GM18870 (cell line): ENCODE results near the gene HCAR2.
"Not testable (repeated sequence)": the region's sequence is repeated elsewhere in the genome, so short reads cannot be mapped to it uniquely, and the experiment has no call there.

Source experiments
- ATAC-seq: cut with Tn5 transposase; IDR thresholded peaks from one replicate; pipeline ENCODE4 v1.9.1; 2021; ENCODE audit warnings: moderate library complexity; ENCODE audit not compliant: unreplicated experiment

HCAR2 gene

GRCh38 chr12:122716658-122717057 is 13.5 kb upstream of the HCAR2 start, which contains the start of gene HCAR3:
TSS of gene HCAR3 (minus strand) at chr12:122716811. CDS start at chr12:122716737, 74 bp downstream.
- not testable (repeated sequence) for ATAC-seq

- not testable (repeated sequence) for ATAC-seq
These were observed 12.1 kb upstream of the HCAR2 start for GRCh38 chr12:122715211-122715610.

DNA sequence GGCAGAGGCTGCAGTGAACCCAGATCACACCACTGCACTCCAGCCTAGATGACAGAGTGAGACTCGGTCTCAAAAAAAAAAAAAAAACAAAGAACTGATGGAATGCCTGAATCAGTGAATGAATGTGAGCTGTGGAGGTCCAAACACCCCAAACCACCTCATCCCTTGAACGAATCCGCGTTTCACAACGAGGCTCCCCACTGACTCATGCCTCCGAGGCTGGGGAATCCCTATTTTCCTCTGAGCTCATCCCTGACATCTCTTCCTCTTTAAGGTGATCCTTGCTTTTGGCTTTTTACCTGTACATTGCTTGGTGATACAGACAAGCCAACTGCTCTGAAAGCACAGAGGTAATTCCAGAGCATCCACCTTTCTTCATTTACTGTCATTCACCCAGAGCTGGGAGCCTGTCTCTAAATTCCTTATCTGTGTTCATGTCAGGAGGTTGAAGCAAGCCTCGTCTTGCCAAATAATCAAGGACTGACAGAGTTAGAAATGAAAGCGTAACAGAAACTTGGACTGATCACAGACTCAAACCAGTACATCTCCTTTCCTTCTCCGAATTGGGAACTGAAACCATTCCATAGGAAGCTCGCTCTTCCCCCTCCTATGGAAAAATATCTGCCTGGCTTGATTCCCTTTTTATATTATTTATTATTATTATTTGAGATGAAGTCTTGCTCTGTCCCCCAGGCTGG is 10.5 kb upstream of the HCAR2 start:
- not testable (repeated sequence) for ATAC-seq

DNA sequence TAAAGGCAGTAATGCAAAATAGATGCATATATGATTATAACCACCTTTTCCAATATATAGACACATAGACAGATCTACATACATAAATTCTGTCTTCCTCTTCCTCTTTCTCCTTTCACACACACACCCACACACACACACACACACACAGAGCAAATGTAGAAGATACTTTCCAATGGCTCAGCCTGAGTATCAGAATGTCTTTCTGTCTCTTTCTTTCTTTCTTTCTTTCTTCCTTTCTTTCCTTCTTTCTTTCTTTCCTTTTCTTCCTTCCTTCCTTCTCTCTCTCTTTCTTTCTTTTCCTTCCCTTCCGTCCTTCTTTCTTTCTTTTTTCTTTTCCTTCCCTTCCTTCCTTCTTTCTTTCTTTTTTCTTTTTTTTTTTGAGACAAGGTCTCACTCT is 8.1 kb upstream of the HCAR2 start:
- not testable (repeated sequence) for ATAC-seq

GRCh38 chr12:122710341-122710740 is 7.2 kb upstream of the HCAR2 start:
- ATAC-seq: not testable (repeated sequence)

- not testable (repeated sequence) for ATAC-seq
These were observed 6.1 kb upstream of the HCAR2 start for GRCh38 chr12:122709287-122709686.

GRCh38 chr12:122703841-122704240 is 684 bp upstream of the HCAR2 start:
- ATAC-seq: not testable (repeated sequence)

GRCh38 chr12:122701481-122701880 is 1.7 kb downstream of the HCAR2 start:
- not testable (repeated sequence) for ATAC-seq

DNA sequence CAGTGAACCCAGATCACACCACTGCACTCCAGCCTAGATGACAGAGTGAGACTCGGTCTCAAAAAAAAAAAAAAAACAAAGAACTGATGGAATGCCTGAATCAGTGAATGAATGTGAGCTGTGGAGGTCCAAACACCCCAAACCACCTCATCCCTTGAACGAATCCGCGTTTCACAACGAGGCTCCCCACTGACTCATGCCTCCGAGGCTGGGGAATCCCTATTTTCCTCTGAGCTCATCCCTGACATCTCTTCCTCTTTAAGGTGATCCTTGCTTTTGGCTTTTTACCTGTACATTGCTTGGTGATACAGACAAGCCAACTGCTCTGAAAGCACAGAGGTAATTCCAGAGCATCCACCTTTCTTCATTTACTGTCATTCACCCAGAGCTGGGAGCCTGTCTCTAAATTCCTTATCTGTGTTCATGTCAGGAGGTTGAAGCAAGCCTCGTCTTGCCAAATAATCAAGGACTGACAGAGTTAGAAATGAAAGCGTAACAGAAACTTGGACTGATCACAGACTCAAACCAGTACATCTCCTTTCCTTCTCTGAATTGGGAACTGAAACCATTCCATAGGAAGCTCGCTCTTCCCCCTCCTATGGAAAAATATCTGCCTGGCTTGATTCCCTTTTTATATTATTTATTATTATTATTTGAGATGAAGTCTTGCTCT is 3.0 kb downstream of the HCAR2 start:
- not testable (repeated sequence) for ATAC-seq

DNA sequence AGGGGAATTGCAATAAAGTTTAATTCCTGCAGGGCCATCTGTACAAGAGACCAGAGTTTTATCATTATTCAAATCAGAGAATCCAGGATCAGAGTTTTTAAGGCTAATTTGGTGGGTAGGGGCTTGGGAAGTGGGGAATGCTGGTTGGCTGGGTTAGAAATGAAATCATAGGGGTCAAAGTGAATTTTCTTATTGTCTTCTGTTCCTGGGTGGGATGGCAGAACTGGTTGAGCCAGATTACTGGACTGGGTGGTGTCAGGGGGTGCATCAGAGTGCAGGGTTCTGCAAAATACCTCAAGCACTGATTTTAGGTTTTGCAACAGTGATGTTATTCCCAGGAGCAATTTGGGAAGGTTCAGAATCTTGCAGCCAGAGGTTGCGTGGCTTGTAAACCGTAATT is 6.2 kb downstream of the HCAR2 start:
- not testable (repeated sequence) for ATAC-seq

- ATAC-seq: no peak
These were observed 11.6 kb downstream of the HCAR2 start for GRCh38 chr12:122691566-122691965.

DNA sequence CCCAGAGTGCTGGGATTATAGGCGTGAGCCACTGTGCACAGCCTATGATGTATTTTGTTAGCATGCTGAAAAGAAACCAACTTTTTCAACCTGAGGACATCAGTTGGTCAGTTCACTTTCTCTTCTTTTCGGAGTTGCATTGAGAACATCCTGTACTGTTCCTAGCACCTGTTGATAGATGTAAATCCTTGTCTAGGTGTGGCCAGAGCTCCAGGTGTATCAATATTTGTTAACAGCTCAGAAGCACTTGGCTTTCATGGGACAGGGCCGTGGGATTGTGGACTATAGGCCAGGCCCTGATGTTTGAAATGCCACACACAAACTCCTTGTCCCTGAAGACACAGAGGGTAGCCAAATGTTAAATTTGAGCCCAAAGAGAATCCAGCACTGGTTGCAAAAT is 14.9 kb downstream of the HCAR2 start:
- no peak for ATAC-seq

DNA sequence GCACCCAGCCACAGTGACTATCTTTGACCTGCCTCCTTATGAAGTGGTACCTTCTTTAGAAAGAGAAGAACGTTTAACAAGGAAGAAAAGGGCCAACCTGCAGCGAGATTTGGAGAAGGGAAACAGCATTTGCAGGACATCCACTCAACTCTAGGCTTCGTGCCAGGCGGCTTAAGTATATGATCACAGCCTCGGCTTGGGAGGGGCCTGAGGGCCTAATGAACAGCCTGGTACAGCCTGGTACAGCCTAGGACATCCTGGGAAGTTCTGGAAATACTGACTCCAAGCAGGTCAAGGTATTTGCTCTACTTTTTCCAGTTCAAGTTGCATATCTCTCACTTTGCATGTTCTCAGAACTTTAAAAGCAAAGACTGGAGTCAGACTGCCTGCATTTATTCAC is 16.1 kb downstream of the HCAR2 start:
- ATAC-seq: no peak

DNA sequence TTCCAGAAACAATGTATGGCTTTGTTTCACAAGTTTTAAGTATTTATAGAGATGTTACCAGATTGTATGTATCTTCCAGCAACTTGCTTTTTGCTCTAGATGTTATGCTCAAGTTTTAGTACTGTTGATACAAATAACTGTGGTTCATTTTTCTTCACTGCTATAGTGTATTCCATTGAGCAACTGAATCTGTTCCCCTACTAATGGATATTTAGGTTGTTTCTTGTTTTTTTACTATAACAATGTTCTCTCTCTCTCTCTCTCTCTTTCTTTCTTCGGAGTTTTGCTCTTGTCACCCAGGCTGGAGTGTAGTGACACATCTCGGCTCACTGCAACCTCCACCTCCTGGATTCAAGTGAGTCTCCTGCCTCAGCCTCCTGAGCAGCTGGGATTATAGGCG is 16.6 kb downstream of the HCAR2 start:
- no peak for ATAC-seq

GRCh38 chr12:122684297-122684813 is 18.8 kb downstream of the HCAR2 start:
- ATAC-seq: no peak

GRCh38 chr12:122681814-122682213 is 21.3 kb downstream of the HCAR2 start:
- ATAC-seq: no peak

DNA sequence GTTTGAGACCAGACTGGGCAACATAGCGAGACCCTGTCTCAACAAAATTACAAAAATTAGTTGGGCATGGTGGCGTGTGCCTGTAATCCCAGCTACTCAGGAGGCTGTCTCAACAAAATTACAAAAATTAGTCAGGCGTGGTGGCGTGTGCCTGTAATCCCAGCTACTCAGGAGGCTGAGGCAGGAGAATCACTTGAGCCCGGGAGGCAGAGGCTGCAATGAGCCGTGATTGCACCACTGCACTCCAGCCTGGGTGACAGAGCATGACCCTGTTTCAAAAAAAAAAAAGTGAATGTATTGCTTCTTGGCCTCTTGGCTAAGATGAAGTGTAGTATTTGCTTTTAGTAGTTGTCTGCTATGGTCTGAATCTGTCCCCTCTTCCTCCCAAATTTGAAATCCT is 22.2 kb downstream of the HCAR2 start:
- ATAC-seq: not testable (repeated sequence)

- ATAC-seq: not testable (repeated sequence)
These were observed 26.4 kb downstream of the HCAR2 start for GRCh38 chr12:122676781-122677180.

DNA sequence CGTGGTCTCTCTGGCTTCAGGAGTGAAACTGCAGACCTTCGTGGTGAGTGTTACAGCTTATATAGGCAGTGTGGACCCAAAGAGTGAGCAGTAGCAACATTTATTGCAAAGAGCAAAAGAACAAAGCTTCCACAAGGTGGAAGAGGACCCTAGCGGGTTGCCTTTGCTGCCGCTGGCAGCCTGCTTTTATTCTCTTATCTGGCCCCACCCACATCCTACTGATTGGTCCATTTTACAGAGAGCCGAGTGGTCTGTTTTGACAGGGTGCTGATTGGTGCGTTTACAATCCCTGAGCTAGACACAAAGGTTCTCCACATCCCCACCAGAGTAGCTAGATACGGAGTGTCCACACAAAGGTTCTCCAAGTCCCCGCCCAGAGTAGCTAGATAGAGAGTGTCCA is 27.1 kb downstream of the HCAR2 start:
- not testable (repeated sequence) for ATAC-seq

DNA sequence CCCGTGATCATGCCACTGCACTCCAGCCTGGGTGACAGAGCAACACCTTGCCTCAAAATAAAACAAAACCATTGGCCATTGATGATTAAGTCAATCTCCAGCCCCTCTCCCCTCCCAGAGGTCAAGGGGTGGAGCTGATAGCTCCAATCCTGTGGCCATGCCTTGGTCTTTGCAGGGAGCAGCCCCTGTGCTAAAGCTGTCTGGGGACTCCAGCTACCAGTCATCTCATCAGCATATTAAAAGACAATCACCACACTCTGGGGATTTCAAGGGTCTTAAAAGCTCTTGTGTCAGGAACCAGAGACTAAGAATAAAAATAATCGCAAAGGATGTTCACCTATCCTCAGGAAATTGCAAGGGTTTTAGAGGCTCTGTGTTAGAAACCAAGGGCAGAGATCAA is 30.6 kb downstream of the HCAR2 start:
- no peak for ATAC-seq

DNA sequence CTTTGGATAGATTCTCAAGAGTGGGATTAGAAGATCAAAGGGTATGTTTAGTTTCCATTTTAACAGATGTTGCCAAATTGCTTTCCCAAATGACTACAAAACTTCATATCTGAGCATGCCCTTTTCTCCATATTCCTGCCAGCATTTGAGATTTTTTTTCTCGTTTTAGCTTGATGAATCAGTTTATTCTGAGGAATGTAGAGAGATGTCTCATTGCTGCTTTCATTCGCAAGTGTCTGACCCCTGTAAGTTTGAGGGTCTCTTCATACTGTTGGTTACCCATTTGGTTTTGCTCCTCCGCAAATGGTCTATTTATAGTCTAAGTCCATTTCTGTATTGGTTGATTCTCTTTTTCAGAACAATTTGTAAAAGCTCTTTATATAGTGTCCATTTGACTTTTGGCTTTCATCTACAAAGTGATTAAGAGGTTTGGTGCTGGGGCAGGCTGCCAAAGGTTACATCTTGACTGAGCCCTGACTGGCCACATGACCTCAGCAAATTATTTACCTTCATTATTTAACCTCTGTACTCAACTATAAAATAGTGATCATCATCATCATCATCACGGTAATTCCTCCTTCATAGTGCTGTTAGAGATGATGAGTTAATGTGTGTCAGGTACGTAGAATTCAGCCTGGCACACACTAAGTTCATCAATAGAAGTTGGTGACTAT is 33.6 kb downstream of the HCAR2 start:
- ATAC-seq: no peak

DNA sequence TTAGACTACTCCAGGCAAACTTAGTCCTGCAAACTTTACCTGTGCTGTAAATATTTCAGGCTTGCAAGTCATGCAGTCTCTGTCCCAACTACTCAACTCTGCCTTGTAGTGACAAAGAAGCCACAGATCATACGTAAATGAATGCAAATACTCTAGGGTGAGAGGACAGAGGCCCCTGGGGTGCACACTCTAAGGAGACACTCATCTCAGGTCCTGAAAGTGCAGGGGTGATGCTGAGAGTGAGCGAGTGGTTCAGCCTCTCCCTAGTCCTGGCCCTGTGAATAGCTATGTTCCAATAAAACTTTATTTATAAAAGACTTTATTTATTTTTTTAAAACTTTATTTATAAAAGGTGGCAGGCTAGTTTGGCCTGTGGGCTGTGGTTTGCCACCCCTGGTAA is 34.9 kb downstream of the HCAR2 start:
- no peak for ATAC-seq
